H9 (cell line): ENCODE measurements around the gene DGKD. TPM values are rescaled to one million over a fixed set of nuclear protein-coding genes. Genes with fewer than 3 reads are reported as not detected.

Experiments
- DNase-seq: peaks from one replicate; pipeline ENCODE4 v3.0.0-alpha.2; 2017
- H2AFZ ChIP-seq: one replicate; pipeline ENCODE4 v1.6.1; 2013; ENCODE audit warnings: mild to moderate bottlenecking, low read length, control low read depth, moderate library complexity
- H2AK5ac ChIP-seq: 2 replicates; pipeline ENCODE4 v1.6.1; 2013; ENCODE audit warnings: low read length, control low read depth, mixed read lengths; ENCODE audit not compliant: insufficient read length
- H2BK120ac ChIP-seq: one replicate; pipeline ENCODE4 v1.6.1; 2013; ENCODE audit warnings: low read depth, mild to moderate bottlenecking, low read length, control low read depth, inconsistent platforms; ENCODE audit not compliant: poor library complexity, severe bottlenecking
- H2BK12ac ChIP-seq: 2 replicates; pipeline ENCODE4 v1.6.1; 2013; ENCODE audit warnings: low read length, control low read depth, mixed read lengths, low read depth; ENCODE audit not compliant: insufficient read length
- H2BK15ac ChIP-seq: 2 replicates; pipeline ENCODE4 v1.6.1; 2013; ENCODE audit warnings: low read depth, low read length, control low read depth
- H2BK20ac ChIP-seq: one replicate; pipeline ENCODE4 v1.6.1; 2013; ENCODE audit warnings: low read depth, mild to moderate bottlenecking, low read length, control low read depth, inconsistent platforms; ENCODE audit not compliant: poor library complexity, severe bottlenecking
- H2BK5ac ChIP-seq: 2 replicates; pipeline ENCODE4 v1.6.1; 2013; ENCODE audit warnings: low read length, control low read depth, mixed read lengths; ENCODE audit not compliant: insufficient read length
- H3K14ac ChIP-seq: 2 replicates; pipeline ENCODE4 v1.6.1; 2013; ENCODE audit warnings: low read length, control low read depth; ENCODE audit not compliant: insufficient read depth
- H3K18ac ChIP-seq: 2 replicates; pipeline ENCODE4 v1.6.1; 2013; ENCODE audit warnings: low read depth, mild to moderate bottlenecking, mixed read lengths, low read length, control low read depth; ENCODE audit not compliant: insufficient read length
- H3K23ac ChIP-seq: 2 replicates; pipeline ENCODE4 v1.6.1; 2013; ENCODE audit warnings: low read length, control low read depth, mixed read lengths, low read depth; ENCODE audit not compliant: insufficient read length
- H3K23me2 ChIP-seq: 2 replicates; pipeline ENCODE4 v1.6.1; 2013; ENCODE audit warnings: low read depth, mild to moderate bottlenecking, mixed read lengths, low read length, control low read depth; ENCODE audit not compliant: insufficient read length, poor library complexity, severe bottlenecking
- H3K27ac ChIP-seq: 2 replicates; pipeline ENCODE4 v1.5.1; 2013; ENCODE audit warnings: low read length, control low read depth, mixed read lengths, low read depth; ENCODE audit not compliant: insufficient read length
- H3K27me3 ChIP-seq: 2 replicates; pipeline ENCODE4 v1.6.1; 2013; ENCODE audit warnings: low read length, control low read depth, inconsistent platforms; ENCODE audit not compliant: insufficient read depth
- H3K4ac ChIP-seq: 2 replicates; pipeline ENCODE4 v1.6.1; 2013; ENCODE audit warnings: low read depth, mild to moderate bottlenecking, control low read depth, inconsistent platforms, low read length, moderate library complexity
- H3K4me1 ChIP-seq: 2 replicates; pipeline ENCODE4 v1.6.1; 2013; ENCODE audit warnings: low read length, control low read depth, inconsistent platforms; ENCODE audit not compliant: insufficient read depth
- H3K4me2 ChIP-seq: 2 replicates; pipeline ENCODE4 v1.6.1; 2013; ENCODE audit warnings: low read length, control low read depth, mixed read lengths; ENCODE audit not compliant: insufficient read length, insufficient read depth
- H3K56ac ChIP-seq: 2 replicates; pipeline ENCODE4 v1.6.1; 2013; ENCODE audit warnings: low read depth, mild to moderate bottlenecking, mixed read lengths, low read length, control low read depth; ENCODE audit not compliant: insufficient read length
- H3K79me1 ChIP-seq: 2 replicates; pipeline ENCODE4 v1.6.1; 2013; ENCODE audit warnings: low read depth, mild to moderate bottlenecking, moderate library complexity, low read length, control low read depth, inconsistent platforms; ENCODE audit not compliant: insufficient read depth, poor library complexity, severe bottlenecking
- H3K79me2 ChIP-seq: 2 replicates; pipeline ENCODE4 v1.6.1; 2013; ENCODE audit warnings: low read length, control low read depth, inconsistent platforms; ENCODE audit not compliant: insufficient read depth
- H3K9ac ChIP-seq: 2 replicates; pipeline ENCODE4 v1.6.1; 2013; ENCODE audit warnings: low read length, control low read depth, mixed read lengths; ENCODE audit not compliant: insufficient read length; ENCODE audit errors: extremely low read depth
- H3K9me3 ChIP-seq: one replicate; pipeline ENCODE4 v1.6.1; 2013; ENCODE audit warnings: low read depth, low read length, inconsistent platforms; ENCODE audit not compliant: control insufficient read depth
- H3T11ph ChIP-seq: one replicate; pipeline ENCODE4 v1.6.1; 2013; ENCODE audit warnings: mild to moderate bottlenecking, low read length, control low read depth, inconsistent platforms
- H4K20me1 ChIP-seq: one replicate; pipeline ENCODE4 v1.6.1; 2013; ENCODE audit not compliant: control insufficient read depth, insufficient read length, insufficient read depth
- H4K5ac ChIP-seq: 2 replicates; pipeline ENCODE4 v1.6.1; 2013; ENCODE audit warnings: low read depth, mild to moderate bottlenecking, mixed read lengths, low read length, control low read depth; ENCODE audit not compliant: insufficient read length
- H4K8ac ChIP-seq: replicated peaks from 2 replicates; pipeline ENCODE4 v1.6.1; 2013; ENCODE audit warnings: low read length, control low read depth, mixed read lengths, low read depth; ENCODE audit not compliant: insufficient read length
- H4K91ac ChIP-seq: 2 replicates; pipeline ENCODE4 v1.6.1; 2013; ENCODE audit warnings: low read depth, mild to moderate bottlenecking, moderate library complexity, mixed read lengths, low read length, control low read depth; ENCODE audit not compliant: insufficient read length
- H3K27ac Mint-ChIP-seq, 3 experiments: 2 replicates in 2 of 3; 3 replicates in 1 of 3; pipeline ENCODE4 v1.8.0; 2020 to 2021; ENCODE audit warnings: mixed read lengths in 3 of 3, mild to moderate bottlenecking in 1 of 3, moderate library complexity in 1 of 3
- H3K27me3 Mint-ChIP-seq: 2 replicates; pipeline ENCODE4 v1.8.0; 2021; ENCODE audit warnings: low read depth, mild to moderate bottlenecking, moderate library complexity, mixed read lengths
- H3K36me3 Mint-ChIP-seq, 3 experiments: 2 replicates in 2 of 3; 3 replicates in 1 of 3; pipeline ENCODE4 v1.8.0; 2020 to 2021; ENCODE audit warnings: low read depth in 3 of 3, mixed read lengths in 3 of 3; ENCODE audit not compliant: insufficient read depth in 1 of 3
- H3K4me1 Mint-ChIP-seq, 2 experiments: 2 replicates each; pipeline ENCODE4 v1.8.0; 2020; ENCODE audit warnings: mixed read lengths in 2 of 2
- H3K4me3 Mint-ChIP-seq, 2 experiments: 2 replicates in 1 of 2; 3 replicates in 1 of 2; pipeline ENCODE4 v1.8.0; 2020 to 2021; ENCODE audit warnings: mild to moderate bottlenecking in 2 of 2, mixed read lengths in 2 of 2, moderate library complexity in 1 of 2
- H3K9me3 Mint-ChIP-seq, 2 experiments: 2 replicates in 1 of 2; 3 replicates in 1 of 2; pipeline ENCODE4 v1.8.0; 2020; ENCODE audit warnings: mild to moderate bottlenecking in 2 of 2, mixed read lengths in 2 of 2, moderate library complexity in 1 of 2
- WGBS: extraction: QIAGEN DNeasy Blood & Tissue Kit; methylation state at CpG from one replicate; pipeline ENCODE4 v1.1.7; 2013; ENCODE audit warnings: missing lambda C conversion rate, low lambda C conversion rate, mixed read lengths; ENCODE audit not compliant: insufficient read length; ENCODE audit errors: extremely low coverage; 5-methylcytosine and 5-hydroxymethylcytosine counted together
- total RNA-seq: library from RNA; stranded (reverse); gene quantifications from 2 replicates; pipeline ENCODE4 v1.2.1, GENCODE V29; 2021
- TF ChIP-seq, protein P1 (sequence below): fragments of 200-600 bp; sonication (generic); conservative IDR thresholded peaks from 3 replicates; pipeline ENCODE4 v1.8.0; 2021; ENCODE audit warnings: antibody characterized with exemption, mild to moderate bottlenecking

The DGKD gene
- total RNA-seq, 1 experiment from 2014 or later: 20.7 TPM

GRCh38 chr2:233473878-233474277 lies 119.6 kb downstream of the DGKD start:
- Histone ChIP-seq H3T11ph (no peak overlapping the region), H3K23me2 (no peaks in the 10 kb centered on the region), H3K79me2 (no peaks in the 10 kb centered on the region), H3K9ac (no peak overlapping the region), H4K5ac (no peak overlapping the region), H2BK120ac (no peak overlapping the region), H3K14ac (no peak overlapping the region), H4K8ac (no peak overlapping the region), H3K79me1 (no peaks in the 10 kb centered on the region), H4K20me1 (peaks cover 4% of the 10 kb centered on the region), H2BK20ac (no peak overlapping the region), H3K23ac (no peak overlapping the region), H4K91ac (no peak overlapping the region), H3K4ac (no peak overlapping the region), H2BK5ac (no peak overlapping the region), H3K9me3 (no peaks in the 10 kb centered on the region), H2AK5ac (no peak overlapping the region), H2AFZ (no peak overlapping the region), H3K4me1 (no peaks in the 10 kb centered on the region), H2BK15ac (no peak overlapping the region), H3K4me2 (no peak overlapping the region), H3K18ac (no peak overlapping the region), H3K27ac (no peak overlapping the region), H3K27me3 (no peaks in the 10 kb centered on the region), H2BK12ac (no peak overlapping the region), H3K56ac (no peak overlapping the region)
- WGBS: no CpG with 5 or more reads among the region's 10 CpGs
- Mint-ChIP-seq H3K4me3 (no peak overlapping the region), H3K4me1 (peaks cover 4 to 6% of the 10 kb centered on the region in 2 experiments), H3K9me3 (no peaks in the 10 kb centered on the region; a peak in 1 of 5 replicates), H3K27me3 (no peaks in the 10 kb centered on the region), H3K36me3 (peaks cover 3 to 19% (median 17%) of the 10 kb centered on the region in 3 experiments; a peak in 5 of 7 replicates), H3K27ac (no peak overlapping the region)
- DNase-seq: no peak
- TF ChIP-seq, protein P1, sequence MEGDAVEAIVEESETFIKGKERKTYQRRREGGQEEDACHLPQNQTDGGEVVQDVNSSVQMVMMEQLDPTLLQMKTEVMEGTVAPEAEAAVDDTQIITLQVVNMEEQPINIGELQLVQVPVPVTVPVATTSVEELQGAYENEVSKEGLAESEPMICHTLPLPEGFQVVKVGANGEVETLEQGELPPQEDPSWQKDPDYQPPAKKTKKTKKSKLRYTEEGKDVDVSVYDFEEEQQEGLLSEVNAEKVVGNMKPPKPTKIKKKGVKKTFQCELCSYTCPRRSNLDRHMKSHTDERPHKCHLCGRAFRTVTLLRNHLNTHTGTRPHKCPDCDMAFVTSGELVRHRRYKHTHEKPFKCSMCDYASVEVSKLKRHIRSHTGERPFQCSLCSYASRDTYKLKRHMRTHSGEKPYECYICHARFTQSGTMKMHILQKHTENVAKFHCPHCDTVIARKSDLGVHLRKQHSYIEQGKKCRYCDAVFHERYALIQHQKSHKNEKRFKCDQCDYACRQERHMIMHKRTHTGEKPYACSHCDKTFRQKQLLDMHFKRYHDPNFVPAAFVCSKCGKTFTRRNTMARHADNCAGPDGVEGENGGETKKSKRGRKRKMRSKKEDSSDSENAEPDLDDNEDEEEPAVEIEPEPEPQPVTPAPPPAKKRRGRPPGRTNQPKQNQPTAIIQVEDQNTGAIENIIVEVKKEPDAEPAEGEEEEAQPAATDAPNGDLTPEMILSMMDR: no peak
